ENCODE data around the gene DELE1. TPM values are rescaled to one million over a fixed set of nuclear protein-coding genes. Genes with fewer than 3 reads are reported as not detected.

The DELE1 gene
- total RNA-seq, 1 experiment from 2014 or later = 67.6 TPM

GRCh38 chr5:141874262-141874964, 49.3 kb upstream of the DELE1 start:
- Mint-ChIP-seq H3K4me1 (ENCODE audit: low read depth, unreplicated experiment) (peaks cover 39% of the 10 kb centered on the region), H3K9me3 (ENCODE audit: unreplicated experiment) (no peaks in the 10 kb centered on the region), H3K27me3 (ENCODE audit: insufficient read depth, unreplicated experiment) (peaks cover 18% of the 10 kb centered on the region), H3K27ac (ENCODE audit: unreplicated experiment) (no peak overlapping the region), H3K4me3 (ENCODE audit: unreplicated experiment) (no peak overlapping the region), H3K36me3 (ENCODE audit: insufficient read depth, unreplicated experiment) (peaks cover 7% of the 10 kb centered on the region)
- no peak for TF ChIP-seq CTCF (IDR thresholded peaks at IDR 0.05; ENCODE audit: insufficient read depth in 1 of 2, low read depth in 1 of 2, low read length in 1 of 2, severe bottlenecking in 1 of 2, unreplicated experiment in 1 of 2)
- peaks cover 5% of the 10 kb centered on the region for H3K27me3 ChIP-seq (replicated peaks; ENCODE audit: control insufficient read depth, insufficient read depth, low read length)
- intact Hi-C loops (cut with micrococcal nuclease; ENCODE audit: unreplicated experiment) = loop anchor here (1.0 kb wide), 1 partner anchor 25 kb away; no protein-coding TSS in a partner anchor
- ChIA-PET CTCF (no interaction called here), POLR2A (no interaction called here)
- no peak for DNase-seq
- 0 out of 2 replicates have a peak overlapping the region, but pooled peaks have one; percentile 11 for H3K4me3 ChIP-seq (ENCODE audit: low read depth, low read length)
- no peaks in the 10 kb centered on the region; the same call in 1 of the 2 replicates for H3K36me3 ChIP-seq (ENCODE audit: control insufficient read depth, insufficient read depth, low read length)
- no peaks in the 10 kb centered on the region for H3K9me3 ChIP-seq
- BruUV-seq (replicated peaks) = no TSS peak
- peaks cover 37% of the 10 kb centered on the region for H3K4me1 ChIP-seq

GRCh38 chr5:141875022-141875740, 48.5 kb upstream of the DELE1 start:
- Mint-ChIP-seq H3K4me1 (ENCODE audit: low read depth, unreplicated experiment) (peaks cover 39% of the 10 kb centered on the region), H3K4me3 (ENCODE audit: unreplicated experiment) (peak overlapping the region; percentile 58), H3K27ac (ENCODE audit: unreplicated experiment) (no peak overlapping the region), H3K36me3 (ENCODE audit: insufficient read depth, unreplicated experiment) (peaks cover 7% of the 10 kb centered on the region), H3K9me3 (ENCODE audit: unreplicated experiment) (no peaks in the 10 kb centered on the region), H3K27me3 (ENCODE audit: insufficient read depth, unreplicated experiment) (peaks cover 18% of the 10 kb centered on the region)
- no peaks in the 10 kb centered on the region; the same call in 1 of the 2 replicates for H3K36me3 ChIP-seq (ENCODE audit: control insufficient read depth, insufficient read depth, low read length)
- H3K9me3 ChIP-seq = no peaks in the 10 kb centered on the region
- peaks cover 37% of the 10 kb centered on the region for H3K4me1 ChIP-seq
- ChIA-PET CTCF (interaction anchor here (0.9 kb wide), 1 partner anchor 49 kb away, joined by 4 read pairs; the partner anchor contains the start of gene DELE1), POLR2A (no interaction called here)
- BruUV-seq (replicated peaks) = no TSS peak
- no peak for TF ChIP-seq CTCF (IDR thresholded peaks at IDR 0.05; ENCODE audit: insufficient read depth in 1 of 2, low read depth in 1 of 2, low read length in 1 of 2, severe bottlenecking in 1 of 2, unreplicated experiment in 1 of 2)
- no peak for DNase-seq
- intact Hi-C loops (cut with micrococcal nuclease; ENCODE audit: unreplicated experiment) = no loop called here
- peak overlapping the region; percentile 60 for H3K4me3 ChIP-seq (ENCODE audit: low read depth, low read length)
- H3K27me3 ChIP-seq (replicated peaks; ENCODE audit: control insufficient read depth, insufficient read depth, low read length) = peaks cover 5% of the 10 kb centered on the region

GRCh38 chr5:141875795-141876627, 47.7 kb upstream of the DELE1 start:
- H3K4me1 Mint-ChIP-seq (ENCODE audit: low read depth, unreplicated experiment) = peaks cover 39% of the 10 kb centered on the region
- Histone ChIP-seq H3K4me1 (peaks cover 37% of the 10 kb centered on the region), H3K36me3 (ENCODE audit: control insufficient read depth, insufficient read depth, low read length) (no peaks in the 10 kb centered on the region; the same call in 1 of the 2 replicates), H3K27me3 (replicated peaks; ENCODE audit: control insufficient read depth, insufficient read depth, low read length) (peaks cover 5% of the 10 kb centered on the region), H3K4me3 (ENCODE audit: low read depth, low read length) (peak overlapping the region; percentile 60), H3K9me3 (no peaks in the 10 kb centered on the region)
- H3K4me3 Mint-ChIP-seq (ENCODE audit: unreplicated experiment) = peak overlapping the region; percentile 75
- no peak for TF ChIP-seq CTCF (IDR thresholded peaks at IDR 0.05; ENCODE audit: insufficient read depth in 1 of 2, low read depth in 1 of 2, low read length in 1 of 2, severe bottlenecking in 1 of 2, unreplicated experiment in 1 of 2)
- POLR2A ChIA-PET = interaction anchor here (0.5 to 0.6 kb wide), 2 partner anchors 150 to 194 kb away, joined by 6 to 12 read pairs; no protein-coding TSS in a partner anchor
- no TSS peak for BruUV-seq (replicated peaks)
- CTCF ChIA-PET = interaction anchor here (0.6 to 0.9 kb wide), 2 partner anchors 48 to 380 kb away, joined by 4 to 6 read pairs; partner anchors contain the start of gene DELE1
- H3K36me3 Mint-ChIP-seq (ENCODE audit: insufficient read depth, unreplicated experiment) = peaks cover 7% of the 10 kb centered on the region
- no peak overlapping the region for H3K27ac Mint-ChIP-seq (ENCODE audit: unreplicated experiment)
- intact Hi-C loops (cut with micrococcal nuclease; ENCODE audit: unreplicated experiment) = no loop called here
- H3K9me3 Mint-ChIP-seq (ENCODE audit: unreplicated experiment) = no peaks in the 10 kb centered on the region
- H3K27me3 Mint-ChIP-seq (ENCODE audit: insufficient read depth, unreplicated experiment) = peaks cover 16% of the 10 kb centered on the region
- peak in 1 of 2 experiments; percentile 40 for DNase-seq
